Kasumi-1 (cell line): ENCODE results near the gene KIF21B.

Experiments used
- DNase-seq, 2 experiments: peaks; one replicate each; lab custom pipeline; 2025; lab: John Stamatoyannopoulos, UW

KIF21B gene, protein sequence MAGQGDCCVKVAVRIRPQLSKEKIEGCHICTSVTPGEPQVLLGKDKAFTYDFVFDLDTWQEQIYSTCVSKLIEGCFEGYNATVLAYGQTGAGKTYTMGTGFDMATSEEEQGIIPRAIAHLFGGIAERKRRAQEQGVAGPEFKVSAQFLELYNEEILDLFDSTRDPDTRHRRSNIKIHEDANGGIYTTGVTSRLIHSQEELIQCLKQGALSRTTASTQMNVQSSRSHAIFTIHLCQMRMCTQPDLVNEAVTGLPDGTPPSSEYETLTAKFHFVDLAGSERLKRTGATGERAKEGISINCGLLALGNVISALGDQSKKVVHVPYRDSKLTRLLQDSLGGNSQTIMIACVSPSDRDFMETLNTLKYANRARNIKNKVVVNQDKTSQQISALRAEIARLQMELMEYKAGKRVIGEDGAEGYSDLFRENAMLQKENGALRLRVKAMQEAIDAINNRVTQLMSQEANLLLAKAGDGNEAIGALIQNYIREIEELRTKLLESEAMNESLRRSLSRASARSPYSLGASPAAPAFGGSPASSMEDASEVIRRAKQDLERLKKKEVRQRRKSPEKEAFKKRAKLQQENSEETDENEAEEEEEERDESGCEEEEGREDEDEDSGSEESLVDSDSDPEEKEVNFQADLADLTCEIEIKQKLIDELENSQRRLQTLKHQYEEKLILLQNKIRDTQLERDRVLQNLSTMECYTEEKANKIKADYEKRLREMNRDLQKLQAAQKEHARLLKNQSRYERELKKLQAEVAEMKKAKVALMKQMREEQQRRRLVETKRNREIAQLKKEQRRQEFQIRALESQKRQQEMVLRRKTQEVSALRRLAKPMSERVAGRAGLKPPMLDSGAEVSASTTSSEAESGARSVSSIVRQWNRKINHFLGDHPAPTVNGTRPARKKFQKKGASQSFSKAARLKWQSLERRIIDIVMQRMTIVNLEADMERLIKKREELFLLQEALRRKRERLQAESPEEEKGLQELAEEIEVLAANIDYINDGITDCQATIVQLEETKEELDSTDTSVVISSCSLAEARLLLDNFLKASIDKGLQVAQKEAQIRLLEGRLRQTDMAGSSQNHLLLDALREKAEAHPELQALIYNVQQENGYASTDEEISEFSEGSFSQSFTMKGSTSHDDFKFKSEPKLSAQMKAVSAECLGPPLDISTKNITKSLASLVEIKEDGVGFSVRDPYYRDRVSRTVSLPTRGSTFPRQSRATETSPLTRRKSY (N-terminal part only)

DNA sequence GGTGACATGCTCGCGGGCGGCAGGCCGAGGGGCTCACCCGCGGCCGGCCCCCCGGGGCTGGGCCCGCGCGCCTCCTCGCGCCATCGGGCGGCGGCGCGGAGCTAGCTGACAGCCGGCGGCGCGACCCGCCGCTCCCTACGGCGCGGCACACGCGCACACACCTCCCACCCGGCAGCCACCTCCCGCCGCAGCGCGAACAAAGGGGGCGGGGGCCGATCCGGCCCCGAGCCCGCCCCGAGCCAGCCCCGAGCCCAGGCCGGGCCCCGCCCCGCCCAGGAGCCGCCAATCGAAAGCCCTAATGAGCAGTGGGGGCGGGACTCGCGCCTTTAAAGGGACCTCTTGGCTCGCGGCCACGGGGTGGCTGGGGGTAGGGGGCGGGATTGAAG, at the start of gene KIF21B:
KIF21B (minus strand) TSS at position 198 of the 386 bp plus-strand sequence. CDS start 331 bp downstream, outside the sequence.
- DNase-seq: peak; percentile 69 to 71

DNA sequence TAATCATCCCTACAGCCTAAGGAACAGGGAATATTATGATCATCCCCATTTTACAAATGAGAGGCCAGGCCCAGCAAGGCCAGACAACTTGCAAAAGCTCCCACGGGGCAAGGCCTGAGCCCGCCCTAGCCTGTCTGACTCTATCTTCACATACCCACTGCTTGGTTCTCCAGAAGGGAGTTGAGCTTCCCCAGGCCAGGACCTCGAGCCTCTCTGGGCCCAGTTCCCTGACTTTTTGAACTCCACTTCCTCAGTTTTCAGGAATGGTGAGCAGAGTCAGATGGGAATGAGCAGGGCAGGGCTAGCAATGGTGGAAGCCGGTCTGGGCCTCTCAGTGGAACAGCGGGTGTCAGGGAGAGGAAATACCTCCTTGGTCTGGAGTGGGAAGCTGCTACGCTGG, 49.4 kb upstream of the KIF21B start:
- no peak for DNase-seq

DNA sequence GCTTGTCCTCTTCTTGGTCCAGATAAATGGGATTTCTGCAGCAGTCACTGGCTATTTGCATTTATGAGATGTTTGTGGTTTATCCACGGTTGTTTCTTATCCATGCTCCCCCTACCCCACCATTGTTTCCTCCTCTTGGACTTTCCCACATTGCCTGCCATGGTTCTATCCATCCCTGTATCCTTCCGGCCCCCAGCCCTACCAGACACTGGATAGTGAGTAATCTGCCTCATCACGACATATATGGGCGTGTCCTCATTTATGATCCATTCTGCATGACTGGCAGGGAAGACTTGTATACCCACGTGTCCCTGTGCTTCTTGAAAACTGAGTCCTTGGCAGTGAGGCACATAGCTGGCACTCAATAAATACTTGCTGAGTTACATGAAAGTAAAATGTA, 48.6 kb upstream of the KIF21B start:
- no peak for DNase-seq

DNA sequence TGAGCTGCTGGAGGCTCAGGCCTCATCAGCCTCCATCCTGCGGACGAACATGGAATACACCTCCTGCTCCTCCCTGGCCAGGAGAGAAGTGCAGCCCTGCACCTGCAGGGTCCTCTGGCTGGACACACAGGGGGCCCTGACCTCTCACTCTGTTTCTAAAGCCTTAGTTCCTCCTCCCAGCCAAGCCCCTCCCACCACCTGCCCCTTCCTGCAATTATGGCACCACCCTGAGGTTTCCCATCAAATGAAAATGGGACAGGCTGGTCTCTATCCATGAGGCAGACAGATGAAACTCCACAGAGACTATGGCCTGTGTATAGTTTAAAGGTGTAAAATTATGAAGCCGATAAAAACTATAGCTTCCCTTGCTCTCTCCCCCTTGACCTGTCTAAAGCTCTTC, 46.1 kb upstream of the KIF21B start:
- DNase-seq: no peak

DNA sequence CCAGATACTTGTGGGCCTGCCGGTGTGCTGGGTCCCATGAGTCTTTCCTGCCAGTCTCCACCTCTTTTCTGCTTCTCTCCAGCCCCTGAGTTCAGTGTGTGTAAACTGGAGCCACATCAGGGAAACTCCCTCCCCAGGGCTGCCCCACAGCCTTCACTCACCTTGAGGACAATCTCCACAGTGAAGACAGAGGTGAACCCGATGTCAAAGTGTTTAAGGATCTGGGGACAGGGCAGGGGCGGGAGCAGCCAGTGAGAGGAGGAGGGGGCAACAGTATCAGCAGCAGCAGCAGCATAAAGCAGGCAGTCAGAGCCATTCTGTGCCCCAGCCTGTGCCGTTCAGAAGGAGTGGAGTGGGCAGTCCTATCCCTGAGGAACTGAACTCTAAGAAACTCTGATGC, 45.5 kb upstream of the KIF21B start:
- DNase-seq: no peak

DNA sequence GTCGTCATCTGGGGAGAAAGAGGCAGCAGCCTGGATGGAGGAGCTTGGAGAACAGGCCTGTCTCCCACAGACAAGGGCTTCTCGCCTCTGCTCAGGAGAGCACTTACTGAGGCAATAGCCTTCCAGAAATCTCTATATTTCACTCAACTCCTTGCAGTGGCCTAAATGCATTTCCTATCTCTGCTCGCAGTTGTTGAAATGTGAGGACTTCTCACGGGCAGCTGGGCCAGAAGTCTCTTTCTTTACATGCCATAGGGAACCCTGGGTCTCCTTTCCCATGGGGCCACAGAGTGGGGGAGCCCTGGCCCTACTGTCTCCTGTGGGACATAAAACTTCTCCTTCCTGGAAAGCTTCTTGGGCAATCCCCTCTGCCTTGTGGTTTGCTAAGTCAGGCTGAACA, 43.5 kb upstream of the KIF21B start:
- DNase-seq: no peak

DNA sequence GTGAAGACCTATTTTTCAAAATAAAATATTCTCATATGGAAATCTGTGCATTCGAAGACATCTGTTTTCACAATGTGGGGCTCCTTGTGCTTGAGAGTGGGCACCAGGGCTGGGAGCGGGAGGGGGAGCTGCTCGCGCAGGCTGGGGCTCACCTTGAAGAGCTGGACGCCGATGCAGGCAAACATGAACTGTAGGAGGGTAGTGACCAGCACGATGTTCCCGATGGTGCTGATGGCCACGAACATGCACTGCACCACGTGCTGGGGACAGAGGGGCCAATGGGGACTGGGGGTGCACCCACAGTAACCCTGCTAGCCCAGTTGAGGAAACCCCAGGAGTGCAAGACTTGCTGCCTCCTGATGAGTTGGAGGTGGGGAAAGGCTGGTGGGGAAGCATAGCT, 42.2 kb upstream of the KIF21B start:
- DNase-seq: no peak

DNA sequence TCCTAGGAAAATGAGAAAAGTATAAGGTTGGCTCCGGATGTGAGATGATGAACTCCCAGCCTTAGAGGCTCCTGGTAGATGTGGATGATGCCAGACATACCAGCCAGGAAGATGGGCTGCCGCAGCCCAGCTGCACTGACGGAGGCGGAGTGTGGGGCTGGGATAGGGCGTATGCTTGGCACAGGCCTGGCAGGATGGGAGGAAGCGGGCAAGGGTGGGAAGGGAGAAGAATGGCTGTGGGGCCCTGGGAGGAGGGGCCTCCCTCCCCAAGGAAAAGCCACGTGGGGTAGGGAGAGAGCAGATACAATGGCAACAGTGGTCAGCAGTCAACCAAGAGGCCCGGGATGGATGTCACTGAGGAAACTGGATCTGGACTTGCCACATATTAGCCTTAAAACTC, 41.3 kb upstream of the KIF21B start:
- no peak for DNase-seq

DNA sequence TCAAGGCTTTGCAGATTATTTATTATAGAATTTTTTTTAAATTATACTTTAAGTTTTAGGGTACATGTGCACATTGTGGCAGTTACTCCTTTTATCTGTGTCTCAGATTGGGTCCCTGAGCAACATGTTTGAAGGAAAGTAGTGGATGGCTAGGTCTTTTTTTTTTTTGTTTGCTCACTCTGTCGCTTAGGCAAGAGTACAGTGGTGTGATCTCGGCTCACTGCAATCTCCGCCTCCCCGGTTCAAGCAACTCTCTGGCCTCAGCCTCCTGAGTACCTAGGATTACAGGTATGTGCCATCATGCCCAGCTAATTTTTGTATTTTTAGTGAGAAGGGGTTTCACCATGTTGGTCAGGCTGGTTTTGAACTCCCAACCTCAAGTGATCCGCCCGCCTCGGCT, 39.6 kb upstream of the KIF21B start:
- DNase-seq: no peak

DNA sequence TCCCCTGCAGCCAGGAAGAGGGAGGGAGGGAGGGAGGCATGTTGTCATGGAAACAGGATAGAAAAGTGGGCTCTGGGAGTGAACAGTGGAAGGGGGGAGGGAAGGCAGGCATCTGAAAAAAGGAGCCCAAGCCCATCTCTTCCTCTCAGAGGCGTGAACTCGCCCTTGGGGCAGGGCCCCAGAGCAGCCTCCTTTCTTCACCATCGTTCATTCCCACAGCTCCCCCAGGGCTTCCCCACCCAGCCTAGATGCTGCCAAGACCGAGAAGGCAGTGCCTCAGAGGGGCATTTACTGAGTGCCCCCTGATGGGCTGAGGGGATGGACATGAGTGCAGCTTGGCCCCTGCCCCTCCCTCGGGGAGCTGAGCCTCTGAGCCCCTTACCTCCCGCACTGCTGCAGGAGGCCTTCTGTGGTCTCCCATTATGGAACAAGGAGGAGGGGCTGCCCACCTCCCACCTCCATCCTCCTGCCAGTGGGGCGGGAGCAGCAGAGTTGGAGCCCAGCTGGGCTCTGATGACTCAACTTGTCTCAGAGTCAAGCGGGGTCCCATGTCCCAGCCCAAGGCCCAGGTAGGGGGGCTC, 39.1 kb upstream of the KIF21B start:
- no peak for DNase-seq

DNA sequence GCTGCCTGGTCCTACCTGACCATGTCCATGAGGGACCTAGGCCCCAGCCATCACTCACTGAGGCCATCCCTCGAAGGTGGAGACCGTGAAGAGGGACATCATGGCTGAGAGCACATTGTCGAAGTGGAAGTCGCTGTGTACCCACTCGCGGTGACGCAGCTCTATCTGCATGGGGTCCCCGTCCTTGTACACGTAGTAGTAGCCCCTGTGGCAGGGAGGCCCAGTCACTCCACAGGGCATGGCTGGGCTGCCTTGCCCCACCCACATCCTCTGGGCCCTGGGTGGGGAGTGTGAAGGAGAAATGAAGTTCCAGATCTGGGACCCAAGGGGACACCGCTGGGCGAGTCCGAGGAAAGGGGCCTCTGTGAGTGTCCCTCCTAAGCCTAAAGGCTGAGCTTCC, 38.4 kb upstream of the KIF21B start:
- no peak for DNase-seq

DNA sequence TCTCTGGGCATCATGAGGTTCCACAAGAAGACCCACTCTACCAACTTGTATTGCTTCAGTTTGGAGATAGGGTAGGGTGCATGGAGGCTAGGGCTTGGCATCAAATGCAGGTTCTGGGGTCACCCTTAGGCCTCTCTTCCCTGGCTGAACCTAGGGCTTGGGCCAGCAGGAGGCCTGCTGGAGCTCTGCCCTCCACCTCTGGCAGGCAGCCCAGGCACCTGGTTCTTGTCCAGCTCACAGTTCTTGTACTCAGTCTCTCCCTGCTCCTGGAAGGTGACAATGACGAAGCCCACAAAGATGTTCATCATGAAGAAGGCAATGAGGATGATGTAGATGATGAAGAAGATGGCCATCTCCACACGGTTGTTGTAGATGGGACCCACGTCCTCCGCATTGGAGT, 37.5 kb upstream of the KIF21B start:
- DNase-seq: no peak

DNA sequence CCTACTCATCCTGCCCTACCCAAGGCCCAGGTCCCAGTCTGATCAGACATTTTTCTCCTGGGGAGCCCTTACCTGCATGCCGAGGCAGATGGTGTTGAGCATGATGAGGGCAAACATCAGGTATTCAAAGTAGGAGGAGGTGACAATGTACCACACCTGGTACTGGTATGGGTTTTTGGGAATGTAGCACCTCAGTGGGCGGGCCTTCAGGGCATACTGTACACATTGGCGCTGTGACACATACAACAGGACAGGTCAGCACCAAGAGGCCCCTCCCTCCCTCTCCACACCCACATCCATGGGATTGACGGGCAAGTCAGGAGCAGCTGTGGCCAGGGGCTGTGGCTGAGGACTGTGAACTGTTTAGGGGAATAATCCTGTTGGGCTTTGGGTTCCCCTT, 37.1 kb upstream of the KIF21B start:
- no peak for DNase-seq

DNA sequence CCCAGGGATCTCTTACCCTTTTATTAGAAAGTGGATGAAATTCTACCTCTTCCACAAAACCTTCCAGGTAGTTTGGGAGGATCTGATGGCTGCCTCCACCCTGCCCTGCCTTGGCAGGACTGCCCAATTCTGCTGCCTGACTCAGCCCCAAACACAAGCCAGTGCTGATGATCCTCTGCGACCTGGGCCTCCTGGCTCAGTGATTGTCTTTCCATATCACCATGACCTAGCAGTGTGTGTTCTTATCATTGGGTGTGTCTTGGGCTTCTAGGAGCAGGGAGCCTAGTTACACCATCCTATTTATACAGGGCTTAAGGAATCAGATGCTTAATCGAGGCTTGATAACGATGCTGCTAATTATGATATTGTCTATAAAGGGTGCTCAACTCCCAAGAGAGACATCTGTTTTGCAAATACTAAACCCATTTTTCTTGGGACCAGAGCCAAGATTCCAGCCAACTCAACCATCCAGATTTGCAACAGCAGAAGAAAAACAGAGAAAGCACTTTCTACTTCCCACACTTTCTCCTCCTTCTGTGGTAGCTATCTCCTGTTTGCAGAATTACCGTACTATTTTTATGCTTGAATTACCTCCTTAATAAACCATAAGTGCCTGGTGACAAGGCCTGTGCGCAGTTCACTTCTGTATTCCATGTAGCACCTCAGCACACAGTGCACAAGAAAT, 36.5 kb upstream of the KIF21B start:
- no peak for DNase-seq

DNA sequence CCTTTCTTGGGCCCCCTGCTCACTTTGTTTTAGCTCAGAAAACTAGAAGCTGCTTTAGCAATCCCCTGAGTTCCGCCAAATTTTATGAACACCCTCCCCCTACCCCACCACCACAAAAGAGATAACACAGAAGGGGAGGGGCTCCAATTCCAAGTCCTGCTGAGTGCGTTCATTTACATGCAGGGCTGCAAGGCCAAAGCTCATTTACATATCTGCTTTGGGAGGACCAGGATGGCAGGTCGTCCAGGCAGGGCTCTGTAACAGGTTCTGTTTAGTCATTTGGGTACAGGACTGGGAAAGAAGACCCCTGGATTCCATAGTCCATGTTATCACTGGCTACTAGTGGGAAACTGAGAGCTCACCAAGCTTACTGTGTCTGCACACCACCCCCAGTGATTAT, 35.9 kb upstream of the KIF21B start:
- DNase-seq: no peak

DNA sequence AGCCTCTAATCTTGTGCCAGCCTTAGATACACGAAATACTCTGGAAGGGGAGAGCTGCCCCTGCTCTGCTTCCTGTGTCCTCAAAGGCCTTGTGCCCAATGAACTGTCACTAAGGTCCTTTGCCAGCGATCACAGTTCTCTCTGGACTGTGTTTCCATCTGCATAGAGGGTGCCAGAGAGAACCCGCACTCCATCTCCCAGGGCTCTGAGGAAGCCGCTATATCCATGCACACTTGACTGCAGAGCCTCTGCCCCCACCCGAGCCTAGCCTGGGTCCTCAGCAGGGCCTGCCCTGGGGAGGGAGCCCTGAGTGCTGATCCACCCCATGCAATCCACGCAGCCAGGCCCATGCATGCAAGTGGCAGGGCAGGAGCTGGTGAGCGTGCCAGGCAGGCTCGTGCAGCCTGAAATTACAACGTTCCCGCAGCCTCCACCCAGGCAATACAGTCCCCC, 30.6 kb upstream of the KIF21B start:
- DNase-seq: no peak

DNA sequence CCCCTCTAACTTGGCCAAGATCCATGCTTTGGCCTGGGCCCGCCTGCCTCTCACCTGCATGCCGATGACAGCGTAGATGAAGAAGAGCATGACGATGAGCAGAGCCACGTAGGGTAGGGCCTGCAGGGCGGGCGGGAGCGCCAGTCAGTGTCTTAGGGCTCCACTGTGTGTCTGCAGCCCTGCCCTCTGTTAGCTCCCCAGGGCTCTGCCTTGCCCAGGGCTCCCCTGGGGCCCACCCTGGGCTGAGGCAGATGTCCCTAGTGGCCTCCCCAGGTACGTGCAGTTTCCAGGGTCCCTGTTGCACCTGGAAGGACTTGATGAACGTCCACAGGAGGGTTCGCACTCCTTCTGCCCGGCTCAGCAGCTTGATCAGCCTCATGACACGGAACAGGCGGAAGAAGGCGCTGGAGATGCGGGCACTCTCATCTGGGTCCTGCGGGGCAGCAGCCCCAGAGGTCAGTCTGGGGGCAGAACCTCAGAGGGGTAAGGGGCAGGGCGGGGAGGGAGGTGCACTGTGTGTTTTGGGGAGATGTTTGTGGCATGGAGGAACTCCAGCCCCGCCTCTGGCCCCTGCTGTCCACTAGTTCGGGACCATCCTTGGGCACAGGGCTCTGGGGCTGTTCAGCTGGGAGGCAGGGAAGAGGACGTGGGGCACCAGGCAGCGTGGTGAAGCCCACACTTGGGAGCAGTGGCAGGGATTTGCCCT, 29.8 kb upstream of the KIF21B start:
- no peak for DNase-seq

DNA sequence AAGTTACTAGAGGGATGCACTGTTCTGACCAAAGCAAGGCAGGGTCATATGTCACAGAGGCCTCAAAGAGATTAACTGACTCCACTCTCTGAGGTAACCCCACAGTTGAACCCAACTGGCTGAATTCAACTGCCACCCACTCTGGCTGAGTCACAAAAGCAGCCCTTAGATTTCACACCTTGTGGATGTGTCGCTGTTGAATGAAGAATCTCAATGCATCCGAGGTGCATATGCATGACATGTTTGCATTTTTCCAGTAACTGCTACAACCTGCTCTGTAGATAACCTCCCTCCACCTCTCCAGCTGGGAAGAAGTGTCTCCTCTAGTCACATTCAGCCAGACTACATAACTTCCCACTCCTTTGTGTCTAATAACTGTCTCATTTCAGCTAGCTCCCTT, 27.9 kb upstream of the KIF21B start:
- no peak for DNase-seq

DNA sequence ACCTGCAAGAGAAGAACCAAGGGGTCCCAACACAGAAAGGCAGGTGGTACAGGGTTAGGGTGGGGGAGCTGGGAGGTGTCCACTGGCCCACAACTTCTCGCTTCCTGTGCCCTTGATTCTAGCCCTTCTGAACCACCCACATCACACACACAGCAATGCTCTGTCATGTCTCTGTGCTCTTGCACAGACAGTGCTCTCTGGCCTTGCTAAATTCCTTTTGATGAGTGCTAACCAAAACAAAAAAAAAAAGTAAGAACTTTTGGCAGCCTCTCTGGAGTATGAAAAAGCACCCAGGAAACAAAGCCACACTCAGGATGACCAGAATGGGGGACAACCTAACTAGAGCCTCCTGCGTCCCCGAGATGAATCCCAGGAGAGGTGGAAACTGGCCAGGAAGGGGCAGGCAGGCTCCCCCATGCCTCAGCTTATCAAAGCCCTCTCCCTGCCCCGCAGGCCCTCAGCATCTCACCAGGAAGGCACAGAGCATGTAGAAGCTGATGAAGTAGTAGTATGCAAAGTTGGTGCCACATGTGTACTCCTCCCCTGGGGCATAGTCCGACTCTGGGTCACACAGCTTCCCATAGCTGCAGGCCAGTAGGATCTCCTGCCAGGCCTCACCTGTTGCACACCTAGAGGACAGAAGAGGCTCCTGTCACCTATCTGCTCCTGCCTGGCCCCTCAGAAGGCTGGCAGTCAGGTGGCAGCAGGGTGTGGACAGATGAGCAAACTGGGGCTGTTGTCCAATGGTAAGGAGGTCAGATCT, 27.2 kb upstream of the KIF21B start:
- no peak for DNase-seq

DNA sequence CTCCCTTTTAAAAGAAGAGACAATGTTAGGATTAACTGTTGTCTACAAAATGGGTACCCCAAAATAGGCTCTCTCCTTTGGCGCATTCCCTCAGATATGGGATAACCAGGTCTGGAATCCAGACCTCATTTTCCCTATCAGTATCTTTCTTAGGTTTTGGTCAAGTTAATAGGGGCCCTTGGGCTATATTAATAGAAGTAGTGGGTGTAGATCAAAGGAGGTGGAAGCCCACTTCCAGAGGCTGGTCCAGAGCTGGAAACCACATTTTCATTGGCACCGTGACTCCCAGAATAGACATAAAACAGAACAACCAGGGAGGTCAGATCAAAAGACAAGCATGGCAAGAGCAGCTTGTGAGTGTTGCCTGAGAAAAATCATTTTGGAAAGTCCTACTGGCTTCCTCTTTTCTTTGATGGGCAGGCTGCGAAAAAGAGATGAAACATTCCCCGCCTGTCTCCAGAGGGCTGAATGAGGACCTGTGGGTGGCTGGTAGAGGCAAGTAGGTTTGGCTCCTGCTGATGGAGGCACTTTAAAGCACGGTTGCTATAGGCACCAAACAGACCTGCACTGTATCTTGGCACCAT, 25.8 kb upstream of the KIF21B start:
- no peak for DNase-seq
